HEK293 (cell line): ENCODE results near the gene TSPO.
A peak's percentile ranks its signal among the peaks of the same experiment; 100 is the strongest.
"Not testable (repeated sequence)": the region's sequence is repeated elsewhere in the genome, so short reads cannot be mapped to it uniquely, and the experiment has no call there.

Experiments used
- CTCF ChIA-PET: fragments of 350-600 bp; formaldehyde crosslinking; extraction: SDS; loops from one replicate; lab custom pipeline; 2021; ENCODE audit warnings: antibody characterized with exemption; lab: Yijun Ruan, JAX
- POLR2A ChIA-PET: fragments of 300-600 bp; formaldehyde crosslinking; extraction: SDS; loops from one replicate; lab custom pipeline; 2020; ENCODE audit warnings: antibody characterized with exemption, inconsistent platforms; lab: Yijun Ruan, JAX
- H3K27ac ChIP-seq: fragments of 200-500 bp; sonication (Bioruptor generic); 2 replicates; pipeline ENCODE4 v1.5.1; 2014; ENCODE audit warnings: low read depth, low read length, control low read depth, inconsistent platforms; ENCODE audit errors: extremely low read depth
- H3K36me3 ChIP-seq, 2 experiments: fragments of 200-500 bp in 1 of 2; sonication (Bioruptor generic) in 1 of 2; 1 replicate in 1 of 2; 2 replicates in 1 of 2; pipeline ENCODE4 v1.5.1; 2014 to 2017; ENCODE audit warnings: inconsistent platforms in 2 of 2, low read length in 2 of 2; ENCODE audit not compliant: control insufficient read depth in 2 of 2, insufficient read depth in 1 of 2
- H3K4me1 ChIP-seq: fragments of 200-500 bp; sonication (Bioruptor generic); 2 replicates; pipeline ENCODE4 v1.5.1; 2014; ENCODE audit warnings: mild to moderate bottlenecking, low read length, inconsistent platforms; ENCODE audit not compliant: control insufficient read depth, insufficient read depth
- H3K4me3 ChIP-seq: 2 replicates; pipeline ENCODE4 v1.5.1; 2011; ENCODE audit warnings: low read depth, mild to moderate bottlenecking, control low read depth, low read length, moderate library complexity
- H3K9me3 ChIP-seq: fragments of 200-500 bp; sonication (Bioruptor generic); 2 replicates; pipeline ENCODE4 v1.5.1; 2014; ENCODE audit warnings: low read depth, low read length, inconsistent platforms; ENCODE audit not compliant: control insufficient read depth, insufficient read depth
- ELK4 ChIP-seq: IDR thresholded peaks from 2 replicates; pipeline ENCODE4 v1.6.1; 2011; ENCODE audit warnings: mild to moderate bottlenecking, low read depth, low read length, borderline replicate concordance
- KLF8 ChIP-seq: fragments of 450-650 bp; formaldehyde crosslinking; IDR thresholded peaks from 2 replicates; pipeline ENCODE4 v1.5.1; 2016; ENCODE audit warnings: missing biosample characterization, missing genetic modification characterization
- SP7 ChIP-seq: fragments of 450-650 bp; formaldehyde crosslinking; IDR thresholded peaks from 2 replicates; pipeline ENCODE4 v1.5.1; 2016; ENCODE audit warnings: missing biosample characterization, missing genetic modification characterization
- TSHZ1 ChIP-seq: fragments of 450-650 bp; formaldehyde crosslinking; IDR thresholded peaks from 2 replicates; pipeline ENCODE4 v1.5.1; 2016; ENCODE audit warnings: missing biosample characterization, missing genetic modification characterization, borderline replicate concordance
- ZNF155 ChIP-seq: fragments of 450-650 bp; formaldehyde crosslinking; IDR thresholded peaks from 2 replicates; pipeline ENCODE4 v1.5.1; 2016; ENCODE audit warnings: missing biosample characterization, missing genetic modification characterization
- ZNF16 ChIP-seq: fragments of 450-650 bp; formaldehyde crosslinking; IDR thresholded peaks from 2 replicates; pipeline ENCODE4 v1.5.1; 2016; ENCODE audit warnings: low read depth, missing biosample characterization, missing genetic modification characterization
- ZNF366 ChIP-seq: fragments of 450-650 bp; formaldehyde crosslinking; conservative IDR thresholded peaks from 2 replicates; pipeline ENCODE4 v1.5.1; 2016; ENCODE audit warnings: missing biosample characterization, missing genetic modification characterization
- ZNF423 ChIP-seq: fragments of 450-650 bp; formaldehyde crosslinking; IDR thresholded peaks from 2 replicates; pipeline ENCODE4 v1.5.1; 2016; ENCODE audit warnings: missing biosample characterization, missing genetic modification characterization
- ZNF629 ChIP-seq: fragments of 450-650 bp; formaldehyde crosslinking; IDR thresholded peaks from 2 replicates; pipeline ENCODE4 v1.5.1; 2017; ENCODE audit warnings: missing biosample characterization, missing genetic modification characterization
- ZNF664 ChIP-seq: fragments of 450-650 bp; formaldehyde crosslinking; IDR thresholded peaks from 2 replicates; pipeline ENCODE4 v1.5.1; 2016; ENCODE audit warnings: missing biosample characterization, missing genetic modification characterization
- TF ChIP-seq, protein P1 (sequence below): fragments of 450-650 bp; formaldehyde crosslinking; IDR thresholded peaks from 2 replicates; pipeline ENCODE4 v1.5.1; 2016; ENCODE audit warnings: missing biosample characterization, missing genetic modification characterization
- TF ChIP-seq, protein P2 (sequence below): fragments of 450-650 bp; formaldehyde crosslinking; IDR thresholded peaks from 2 replicates; pipeline ENCODE4 v1.5.1; 2016; ENCODE audit warnings: missing biosample characterization, missing genetic modification characterization

TSPO gene

DNA sequence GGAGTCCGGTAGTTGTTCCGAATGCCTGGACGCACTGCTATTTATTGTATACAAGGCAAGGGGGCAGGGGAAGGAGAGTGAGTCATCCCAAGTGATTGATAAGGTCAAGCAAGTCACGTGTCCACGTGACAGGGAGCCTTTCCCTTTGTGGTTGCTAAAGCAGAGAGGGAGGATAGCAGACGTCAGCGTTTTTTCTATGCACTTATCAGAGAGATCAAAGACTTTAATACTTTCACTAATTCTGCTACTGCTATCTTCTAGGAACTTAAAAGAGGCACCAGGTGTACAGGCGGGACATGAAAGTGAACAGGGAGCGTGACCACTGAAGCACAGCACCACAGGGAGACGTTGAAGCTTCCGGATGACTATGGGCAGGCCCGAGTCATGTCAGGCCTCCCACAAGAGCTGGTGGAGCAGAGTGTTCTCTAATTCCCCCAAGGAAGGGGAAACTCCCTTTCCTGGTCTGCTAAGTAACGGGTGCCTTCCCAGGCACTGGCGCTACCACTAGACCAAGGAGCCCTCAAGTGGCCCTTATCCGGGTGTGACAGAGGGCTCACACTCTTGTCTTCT lies 47.2 kb upstream of the TSPO start (continued):
- TF ChIP-seq SP7 (tag by site-specific recombination), result 0 out of 2 replicates have a peak, but pooled peaks have one; percentile 48
- TF ChIP-seq TSHZ1 (tag by site-specific recombination), result peak; percentile 71; the same call in 1 of the 2 replicates
- TF ChIP-seq KLF8, result 0 out of 2 replicates have a peak, but pooled peaks have one; percentile 16
- TF ChIP-seq ZNF629 (tag by site-specific recombination), result 0 out of 2 replicates have a peak, but pooled peaks have one; percentile 40
- TF ChIP-seq ZNF366, result 0 out of 2 replicates have a peak, but pooled peaks have one; percentile 22

DNA sequence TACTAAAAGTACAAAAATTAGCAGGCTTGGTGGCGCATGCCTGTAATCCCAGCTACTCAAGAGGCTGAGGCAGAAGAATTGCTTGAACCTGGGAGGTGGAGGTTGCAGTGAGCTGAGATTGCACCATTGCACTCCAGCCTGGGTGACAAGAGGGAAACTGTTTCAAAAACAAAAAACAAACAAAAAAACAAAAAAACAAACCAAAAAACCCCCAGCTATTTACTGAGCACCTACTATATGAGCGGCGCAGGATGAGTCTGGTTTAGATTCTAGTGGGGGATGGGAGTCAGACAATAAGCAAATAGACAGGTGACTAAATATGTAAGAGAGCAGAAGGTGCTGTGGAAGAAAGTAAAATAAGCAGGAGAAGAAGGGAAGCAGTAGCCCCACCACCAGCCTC lies 46.4 kb upstream of the TSPO start:
- not testable (repeated sequence) for H3K9me3 ChIP-seq, H3K36me3 ChIP-seq, H3K27ac ChIP-seq, H3K4me3 ChIP-seq, H3K4me1 ChIP-seq
- ChIA-PET CTCF (interaction anchor here (0.6 to 0.9 kb wide), 2 partner anchors 19 to 44 kb away, joined by 3 to 4 read pairs; no protein-coding TSS in a partner anchor), POLR2A (interaction anchor here (0.9 kb wide), 1 partner anchor 22 kb away, joined by 3 read pairs; no protein-coding TSS in a partner anchor)
- TF ChIP-seq ZNF664 (tag by site-specific recombination), result peak; percentile 95

GRCh38 chr22:43106302-43106701 lies 45.1 kb upstream of the TSPO start:
- no peaks in the 10 kb centered on the region for H3K9me3 ChIP-seq
- ChIA-PET POLR2A (no interaction called here), CTCF (interaction anchor here (0.8 kb wide), 1 partner anchor 10 kb away, joined by 4 read pairs; no protein-coding TSS in a partner anchor)
- no peak overlapping the region for H3K4me3 ChIP-seq
- no peaks in the 10 kb centered on the region for H3K36me3 ChIP-seq
- TF ChIP-seq, protein P1, sequence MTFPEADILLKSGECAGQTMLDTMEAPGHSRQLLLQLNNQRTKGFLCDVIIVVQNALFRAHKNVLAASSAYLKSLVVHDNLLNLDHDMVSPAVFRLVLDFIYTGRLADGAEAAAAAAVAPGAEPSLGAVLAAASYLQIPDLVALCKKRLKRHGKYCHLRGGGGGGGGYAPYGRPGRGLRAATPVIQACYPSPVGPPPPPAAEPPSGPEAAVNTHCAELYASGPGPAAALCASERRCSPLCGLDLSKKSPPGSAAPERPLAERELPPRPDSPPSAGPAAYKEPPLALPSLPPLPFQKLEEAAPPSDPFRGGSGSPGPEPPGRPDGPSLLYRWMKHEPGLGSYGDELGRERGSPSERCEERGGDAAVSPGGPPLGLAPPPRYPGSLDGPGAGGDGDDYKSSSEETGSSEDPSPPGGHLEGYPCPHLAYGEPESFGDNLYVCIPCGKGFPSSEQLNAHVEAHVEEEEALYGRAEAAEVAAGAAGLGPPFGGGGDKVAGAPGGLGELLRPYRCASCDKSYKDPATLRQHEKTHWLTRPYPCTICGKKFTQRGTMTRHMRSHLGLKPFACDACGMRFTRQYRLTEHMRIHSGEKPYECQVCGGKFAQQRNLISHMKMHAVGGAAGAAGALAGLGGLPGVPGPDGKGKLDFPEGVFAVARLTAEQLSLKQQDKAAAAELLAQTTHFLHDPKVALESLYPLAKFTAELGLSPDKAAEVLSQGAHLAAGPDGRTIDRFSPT (tag by site-specific recombination), result no peak
- TF ChIP-seq ZNF423 (tag by site-specific recombination), result no peak
- peak; percentile 56; the same call in 1 of the 2 replicates for TF ChIP-seq ZNF16 (tag by site-specific recombination)
- TF ChIP-seq, protein P2, sequence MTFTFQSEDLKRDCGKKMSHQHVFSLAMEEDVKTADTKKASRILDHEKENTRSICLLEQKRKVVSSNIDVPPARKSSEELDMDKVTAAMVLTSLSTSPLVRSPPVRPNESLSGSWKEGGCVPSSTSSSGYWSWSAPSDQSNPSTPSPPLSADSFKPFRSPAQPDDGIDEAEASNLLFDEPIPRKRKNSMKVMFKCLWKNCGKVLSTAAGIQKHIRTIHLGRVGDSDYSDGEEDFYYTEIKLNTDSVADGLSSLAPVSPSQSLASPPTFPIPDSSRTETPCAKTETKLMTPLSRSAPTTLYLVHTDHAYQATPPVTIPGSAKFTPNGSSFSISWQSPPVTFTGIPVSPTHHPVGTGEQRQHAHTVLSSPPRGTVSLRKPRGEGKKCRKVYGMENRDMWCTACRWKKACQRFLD (tag by site-specific recombination), result no peak
- no peak for TF ChIP-seq ZNF155 (tag by site-specific recombination)
- no peak for TF ChIP-seq ELK4
- peaks cover 3% of the 10 kb centered on the region; the same call in 1 of the 2 replicates for H3K4me1 ChIP-seq
- H3K27ac ChIP-seq, result no peak overlapping the region
